Fibroblast of skin of right biceps (primary cell): ENCODE measurements around the gene TBC1D5.
A peak's percentile ranks its signal among the peaks of the same experiment; 100 is the strongest.

Source experiments
- DNase-seq: peaks from one replicate; pipeline ENCODE4 v3.0.0-alpha.2; 2013

TBC1D5 gene

GRCh38 chr3:17266846-17267245, 475.6 kb downstream of the TBC1D5 start:
- no peak for DNase-seq

- no peak for DNase-seq
These were observed 480.6 kb downstream of the TBC1D5 start for GRCh38 chr3:17261627-17262369.

GRCh38 chr3:17260257-17260656, 482.2 kb downstream of the TBC1D5 start:
- no peak for DNase-seq

GRCh38 chr3:17259685-17260084, 482.7 kb downstream of the TBC1D5 start:
- DNase-seq, result no peak

GRCh38 chr3:17258823-17259436, 483.5 kb downstream of the TBC1D5 start:
- DNase-seq, result peak; percentile 26

GRCh38 chr3:17257269-17257668, 485.2 kb downstream of the TBC1D5 start:
- no peak for DNase-seq

- peak; percentile 40 for DNase-seq
These were observed 498.8 kb downstream of the TBC1D5 start for GRCh38 chr3:17243621-17244020.

GRCh38 chr3:17239417-17239816, 503.0 kb downstream of the TBC1D5 start:
- DNase-seq, result no peak

GRCh38 chr3:17238023-17238422, 504.4 kb downstream of the TBC1D5 start:
- peak; percentile 18 for DNase-seq

GRCh38 chr3:17235310-17235709, 507.1 kb downstream of the TBC1D5 start:
- DNase-seq, result no peak

GRCh38 chr3:17234382-17234781, 508.0 kb downstream of the TBC1D5 start:
- no peak for DNase-seq

GRCh38 chr3:17233398-17233800, 509.0 kb downstream of the TBC1D5 start:
- peak; percentile 72 for DNase-seq

GRCh38 chr3:17232442-17232841, 510.0 kb downstream of the TBC1D5 start:
- no peak for DNase-seq

GRCh38 chr3:17231537-17232261, 510.7 kb downstream of the TBC1D5 start:
- DNase-seq, result no peak

- DNase-seq, result no peak
These were observed 515.0 kb downstream of the TBC1D5 start for GRCh38 chr3:17227472-17227871.

GRCh38 chr3:17221529-17221928, 520.9 kb downstream of the TBC1D5 start:
- no peak for DNase-seq

GRCh38 chr3:17219593-17219992, 522.8 kb downstream of the TBC1D5 start:
- no peak for DNase-seq

- no peak for DNase-seq
These were observed 523.8 kb downstream of the TBC1D5 start for GRCh38 chr3:17218587-17218986.

GRCh38 chr3:17217588-17217987, 524.8 kb downstream of the TBC1D5 start:
- DNase-seq, result no peak

- peak; percentile 67 for DNase-seq
These were observed 529.3 kb downstream of the TBC1D5 start for GRCh38 chr3:17213102-17213501.

- no peak for DNase-seq
These were observed 534.5 kb downstream of the TBC1D5 start for GRCh38 chr3:17207979-17208378.

- DNase-seq, result peak; percentile 3
These were observed 535.4 kb downstream of the TBC1D5 start for GRCh38 chr3:17207019-17207418.

GRCh38 chr3:17204049-17204650, 538.3 kb downstream of the TBC1D5 start:
- no peak for DNase-seq

- DNase-seq, result no peak
These were observed 540.9 kb downstream of the TBC1D5 start for GRCh38 chr3:17201538-17201937.
